Neural cell (in vitro differentiated cells): ENCODE data around the gene CAGE1.

Experiments used
- CTCF ChIP-seq: fragments of 450-650 bp; IDR thresholded peaks from 2 replicates; pipeline ENCODE4 v1.5.1; 2014; ENCODE audit warnings: antibody characterized with exemption, mild to moderate bottlenecking, moderate library complexity; ENCODE audit not compliant: poor library complexity, severe bottlenecking
- EP300 ChIP-seq: fragments of 450-650 bp; conservative IDR thresholded peaks from 2 replicates; pipeline ENCODE4 v1.6.1; 2014; ENCODE audit warnings: antibody characterized with exemption, mild to moderate bottlenecking, moderate library complexity; ENCODE audit not compliant: poor library complexity, severe bottlenecking
- EZH2 ChIP-seq: fragments of 200-600, 300-800 bp; shearing (Covaris generic), sonication (generic); IDR thresholded peaks from 2 replicates; pipeline ENCODE4 v1.6.1; 2014; ENCODE audit warnings: antibody characterized with exemption, low read length, borderline replicate concordance, mild to moderate bottlenecking; ENCODE audit not compliant: insufficient read depth, poor library complexity, severe bottlenecking
- MXI1 ChIP-seq: fragments of 450-650 bp; conservative IDR thresholded peaks from 2 replicates; pipeline ENCODE4 v1.6.1; 2014; ENCODE audit warnings: antibody characterized with exemption, mild to moderate bottlenecking; ENCODE audit not compliant: poor library complexity, severe bottlenecking
- POLR2AphosphoS5 ChIP-seq: IDR thresholded peaks from 2 replicates; pipeline ENCODE4 v1.6.1; 2012
- RAD21 ChIP-seq: fragments of 450-650 bp; conservative IDR thresholded peaks from 2 replicates; pipeline ENCODE4 v1.6.1; 2014; ENCODE audit warnings: antibody characterized with exemption, mild to moderate bottlenecking, moderate library complexity
- SMC3 ChIP-seq: fragments of 450-650 bp; conservative IDR thresholded peaks from 2 replicates; pipeline ENCODE4 v1.6.1; 2014; ENCODE audit warnings: antibody characterized with exemption, mild to moderate bottlenecking, moderate library complexity; ENCODE audit not compliant: poor library complexity
- TAF1 ChIP-seq: IDR thresholded peaks from 2 replicates; pipeline ENCODE4 v1.6.1; 2012; ENCODE audit warnings: low read depth

GRCh38 chr6:7378740-7379139 is 10.8 kb downstream of the CAGE1 start:
- TF ChIP-seq CTCF: no peak
- TF ChIP-seq TAF1: no peak
- no peak for TF ChIP-seq EZH2
- no peak for TF ChIP-seq RAD21
- no peak for TF ChIP-seq MXI1
- no peak for TF ChIP-seq POLR2AphosphoS5
- no peak for TF ChIP-seq EP300
- no peak for TF ChIP-seq SMC3
